Prostate gland (tissue), 2 donors: ENCODE measurements around the gene NUP205. TPM values are rescaled to one million over a fixed set of nuclear protein-coding genes. Genes with fewer than 3 reads are reported as not detected.
A peak's percentile ranks its signal among the peaks of the same experiment; 100 is the strongest.

Experiments
- DNase-seq: peaks from one replicate; pipeline ENCODE4 v3.0.0-alpha.2; 2019; ENCODE audit warnings: low spot score
- H3K27ac ChIP-seq, 2 donors: fragments of 200-600 bp; sonication (generic); 2 replicates each; pipeline ENCODE4 v1.5.1; 2017 to 2019
- H3K27me3 ChIP-seq: fragments of 200-600 bp; sonication (generic); replicated peaks from 2 replicates; pipeline ENCODE4 v1.5.1; 2019; ENCODE audit not compliant: insufficient read depth
- H3K36me3 ChIP-seq, 2 donors: fragments of 200-600 bp; sonication (generic); 1 replicate in 1 of 2; 2 replicates in 1 of 2; pipeline versions ENCODE4 v1.5.1 to v1.8.1; 2017 to 2019
- H3K4me1 ChIP-seq: fragments of 200-600 bp; sonication (generic); replicated peaks from 2 replicates; pipeline ENCODE4 v1.5.1; 2019
- H3K4me3 ChIP-seq, 2 donors: fragments of 200-600 bp; sonication (generic); 2 replicates each; pipeline ENCODE4 v1.5.1; 2017 to 2019
- H3K9me3 ChIP-seq: fragments of 200-600 bp; sonication (generic); 2 replicates; pipeline ENCODE4 v1.5.1; 2017
- CTCF ChIP-seq, 4 experiments: fragments of 200-600 bp in 2 of 4; fragments of 450-650 bp in 2 of 4; sonication (generic) in 2 of 4; IDR thresholded peaks; 1 replicate in 3 of 4; 2 replicates in 1 of 4; pipeline ENCODE4 v1.5.1; 2016 to 2019; ENCODE audit warnings: antibody characterized with exemption in 4 of 4, mild to moderate bottlenecking in 2 of 4, moderate library complexity in 2 of 4
- POLR2A ChIP-seq: fragments of 450-650 bp; IDR thresholded peaks from one replicate; pipeline ENCODE4 v1.6.1; 2016; ENCODE audit warnings: antibody characterized with exemption, mild to moderate bottlenecking
- POLR2AphosphoS5 ChIP-seq: sonication (generic); formaldehyde crosslinking; IDR thresholded peaks from one replicate; pipeline ENCODE4 v1.6.1; 2017; ENCODE audit warnings: antibody characterized with exemption
- WGBS: methylation state at CpG from one replicate; pipeline ENCODE4 v1.1.5; 2018; 5-methylcytosine and 5-hydroxymethylcytosine counted together
- intact Hi-C: fragments of 100-400 bp; cut with DNase I; formaldehyde crosslinking; loops from one replicate; pipeline ENCODE4 v1.14.2; 2022
- total RNA-seq, 2 donors: library from RNA; depleted of rRNA; stranded (reverse); fragments of >200 nt; gene quantifications; one replicate each; pipeline ENCODE4 v1.1.0, GENCODE V29; 2016

Gene NUP205
- total RNA-seq, 2 donors from 2014 or later: 33.1 to 62.4 TPM

- intact Hi-C loops: loop anchor here (5.0 kb wide), 1 partner anchor 223 kb away; no protein-coding TSS in a partner anchor
- WGBS: under 1% methylated on average over 55 of the region's 55 CpGs
- peak within 1 kb of the TSS; percentile 62 to 76 for H3K4me3 ChIP-seq
- no peaks in the 10 kb centered on the region for H3K4me1 ChIP-seq
- DNase-seq: peak; percentile 94
- TF ChIP-seq CTCF (IDR thresholded peaks at IDR 0.05): no peak
- peak; percentile 76 for TF ChIP-seq POLR2A
- TF ChIP-seq POLR2AphosphoS5: peak; percentile 88
- H3K36me3 ChIP-seq: no peaks in the 10 kb centered on the region
- H3K27me3 ChIP-seq: no peaks in the 10 kb centered on the region
- H3K9me3 ChIP-seq: no peaks in the 10 kb centered on the region
- H3K27ac ChIP-seq: peak within 1 kb of the TSS; percentile 92 to 93
These were observed 47.7 kb upstream of the NUP205 start, which contains the start of gene CNOT4 for GRCh38 chr7:135509839-135510591. Gene CNOT4, minus strand, starts transcription at chr7:135510102. Its CDS starts 71,771 bp downstream, at chr7:135438331.

- WGBS: 2% methylated on average over 17 of the region's 17 CpGs
- Histone ChIP-seq H3K4me3 (peak overlapping the region; percentile 62 to 76), H3K4me1 (no peaks in the 10 kb centered on the region), H3K36me3 (no peaks in the 10 kb centered on the region), H3K9me3 (no peaks in the 10 kb centered on the region), H3K27ac (peak overlapping the region; percentile 92 to 93), H3K27me3 (no peaks in the 10 kb centered on the region)
- intact Hi-C loops: loop anchor here (5.0 kb wide), 1 partner anchor 223 kb away; no protein-coding TSS in a partner anchor
- peak; percentile 4 for DNase-seq
- TF ChIP-seq POLR2A: no peak
- TF ChIP-seq CTCF (IDR thresholded peaks at IDR 0.05): peak in 2 of 4 experiments; percentile 7 to 13
These were observed 47.0 kb upstream of the NUP205 start for GRCh38 chr7:135510592-135511183.

- intact Hi-C loops: loop anchor here (5.0 kb wide), 1 partner anchor 225 kb away; no protein-coding TSS in a partner anchor
- H3K9me3 ChIP-seq: no peaks in the 10 kb centered on the region
- TF ChIP-seq CTCF (IDR thresholded peaks at IDR 0.05) (peak in 3 of 4 experiments; percentile 22 to 39 (median 35)), POLR2A (no peak)
- no peaks in the 10 kb centered on the region for H3K4me1 ChIP-seq
- H3K27me3 ChIP-seq: no peaks in the 10 kb centered on the region
- H3K27ac ChIP-seq: no peak overlapping the region
- 100% methylated on average over 2 of the region's 2 CpGs for WGBS
- DNase-seq: no peak
- H3K4me3 ChIP-seq: no peak overlapping the region
- no peaks in the 10 kb centered on the region for H3K36me3 ChIP-seq
These were observed 45.4 kb upstream of the NUP205 start for GRCh38 chr7:135512135-135512887.

GRCh38 chr7:135514856-135515255 lies 42.9 kb upstream of the NUP205 start:
- DNase-seq: no peak
- Histone ChIP-seq H3K9me3 (no peaks in the 10 kb centered on the region), H3K4me3 (no peak overlapping the region), H3K27ac (no peak overlapping the region), H3K36me3 (no peaks in the 10 kb centered on the region), H3K4me1 (no peaks in the 10 kb centered on the region), H3K27me3 (no peaks in the 10 kb centered on the region)
- TF ChIP-seq POLR2AphosphoS5 (no peak), CTCF (IDR thresholded peaks at IDR 0.05) (no peak), POLR2A (no peak)
- intact Hi-C loops: loop anchor here (5.0 kb wide), 1 partner anchor 228 kb away; no protein-coding TSS in a partner anchor
- 80% methylated on average over 3 of the region's 3 CpGs for WGBS
